Ascending aorta (tissue), 2 donors: ENCODE data around the gene TSC22D3. TPM values are rescaled to one million over a fixed set of nuclear protein-coding genes. Genes with fewer than 3 reads are reported as not detected.

Experiments
- DNase-seq, 2 donors: peaks; one replicate each; pipeline ENCODE4 v3.0.0-alpha.2; 2019; ENCODE audit warnings: low spot score in 2 of 2
- H3K27ac ChIP-seq, 2 donors: fragments of 200-600 bp; sonication (generic); one replicate each; pipeline ENCODE4 v1.5.1; 2016 to 2017; ENCODE audit warnings: mild to moderate bottlenecking in 1 of 2
- H3K27me3 ChIP-seq: fragments of 200-600 bp; sonication (generic); one replicate; pipeline ENCODE4 v1.5.1; 2017
- H3K36me3 ChIP-seq, 2 donors: fragments of 200-600 bp; sonication (generic); one replicate each; pipeline ENCODE4 v1.5.1; 2016
- H3K4me1 ChIP-seq, 2 donors: fragments of 200-600 bp; sonication (generic); one replicate each; pipeline ENCODE4 v1.5.1; 2016 to 2017; ENCODE audit warnings: mild to moderate bottlenecking in 1 of 2
- H3K4me3 ChIP-seq, 2 donors: fragments of 200-600 bp; sonication (generic); one replicate each; pipeline ENCODE4 v1.5.1; 2016 to 2017; ENCODE audit warnings: mild to moderate bottlenecking in 1 of 2
- H3K9me3 ChIP-seq, 2 donors: fragments of 200-600 bp; sonication (generic); one replicate each; pipeline ENCODE4 v1.5.1; 2016
- CTCF ChIP-seq, 3 experiments: fragments of 200-600 bp in 2 of 3; fragments of 450-650 bp in 1 of 3; sonication (generic) in 2 of 3; IDR thresholded peaks; one replicate each; pipeline ENCODE4 v1.5.1; 2016 to 2019; ENCODE audit warnings: antibody characterized with exemption in 3 of 3, mild to moderate bottlenecking in 1 of 3, moderate library complexity in 1 of 3
- intact Hi-C: fragments of 100-400 bp; cut with DNase I; formaldehyde crosslinking; loops from one replicate; pipeline ENCODE4 v1.15.1; 2023
- total RNA-seq: library from RNA; depleted of rRNA; stranded (reverse); fragments of >200 nt; gene quantifications from one replicate; pipeline ENCODE4 v1.1.0, GENCODE V29; 2016

TSC22D3 gene
- total RNA-seq, 1 donor from 2014 or later = 630 TPM

GRCh38 chrX:107734646-107735045 is 40.9 kb downstream of the TSC22D3 start:
- H3K27ac ChIP-seq = peak overlapping the region; percentile 35 to 46
- no peak for TF ChIP-seq CTCF (IDR thresholded peaks at IDR 0.05)
- H3K4me1 ChIP-seq = peaks cover 0 to 20% of the 10 kb centered on the region in 2 donors
- intact Hi-C loops = no loop called here
- no peak overlapping the region for H3K4me3 ChIP-seq
- H3K9me3 ChIP-seq = no peaks in the 10 kb centered on the region
- DNase-seq = no peak
- no peaks in the 10 kb centered on the region for H3K27me3 ChIP-seq
- no peaks in the 10 kb centered on the region for H3K36me3 ChIP-seq

- Histone ChIP-seq H3K27me3 (no peaks in the 10 kb centered on the region), H3K36me3 (no peaks in the 10 kb centered on the region), H3K27ac (peak overlapping the region in 1 of 2 donors; percentile 35), H3K9me3 (no peaks in the 10 kb centered on the region), H3K4me1 (peaks cover 0 to 26% of the 10 kb centered on the region in 2 donors), H3K4me3 (no peak overlapping the region)
- DNase-seq = no peak
- intact Hi-C loops = loop anchor here (2.0 kb wide), 1 partner anchor 43 kb away; the partner anchor contains the start of gene NCBP2L
- TF ChIP-seq CTCF (IDR thresholded peaks at IDR 0.05) = no peak
Observed at GRCh38 chrX:107733686-107734085, 41.9 kb downstream of the TSC22D3 start.

- Histone ChIP-seq H3K9me3 (no peaks in the 10 kb centered on the region), H3K27ac (peak overlapping the region; percentile 76 to 82), H3K27me3 (no peaks in the 10 kb centered on the region), H3K4me1 (peaks cover 0 to 27% of the 10 kb centered on the region in 2 donors), H3K36me3 (no peaks in the 10 kb centered on the region), H3K4me3 (no peak overlapping the region)
- intact Hi-C loops = loop anchor here (2.0 kb wide), 1 partner anchor 45 kb away; the partner anchor contains the start of gene NCBP2L
- peak; percentile 89 to 94 for DNase-seq
- no peak for TF ChIP-seq CTCF (IDR thresholded peaks at IDR 0.05)
Observed at GRCh38 chrX:107731831-107732502, 43.6 kb downstream of the TSC22D3 start.

GRCh38 chrX:107730991-107731766 is 44.4 kb downstream of the TSC22D3 start:
- no peak for TF ChIP-seq CTCF (IDR thresholded peaks at IDR 0.05)
- intact Hi-C loops = no loop called here
- no peaks in the 10 kb centered on the region for H3K9me3 ChIP-seq
- no peaks in the 10 kb centered on the region for H3K36me3 ChIP-seq
- H3K4me1 ChIP-seq = peaks cover 0 to 31% of the 10 kb centered on the region in 2 donors
- peak overlapping the region; percentile 76 to 82 for H3K27ac ChIP-seq
- no peaks in the 10 kb centered on the region for H3K27me3 ChIP-seq
- DNase-seq = no peak
- H3K4me3 ChIP-seq = no peak overlapping the region

GRCh38 chrX:107730298-107730655 is 45.3 kb downstream of the TSC22D3 start:
- no peak for TF ChIP-seq CTCF (IDR thresholded peaks at IDR 0.05)
- intact Hi-C loops = no loop called here
- Histone ChIP-seq H3K4me3 (no peak overlapping the region), H3K27ac (peak overlapping the region; percentile 76 to 82), H3K36me3 (no peaks in the 10 kb centered on the region), H3K27me3 (no peaks in the 10 kb centered on the region), H3K9me3 (no peaks in the 10 kb centered on the region), H3K4me1 (peaks cover 0 to 31% of the 10 kb centered on the region in 2 donors)
- DNase-seq = no peak
